ENCODE measurements around the gene THOC6. TPM values are rescaled to one million over a fixed set of nuclear protein-coding genes. Genes with fewer than 3 reads are reported as not detected.

The THOC6 gene
- total and polyA plus RNA-seq, 8 donors: 23.9 to 38.7 (median 26.9) TPM

DNA sequence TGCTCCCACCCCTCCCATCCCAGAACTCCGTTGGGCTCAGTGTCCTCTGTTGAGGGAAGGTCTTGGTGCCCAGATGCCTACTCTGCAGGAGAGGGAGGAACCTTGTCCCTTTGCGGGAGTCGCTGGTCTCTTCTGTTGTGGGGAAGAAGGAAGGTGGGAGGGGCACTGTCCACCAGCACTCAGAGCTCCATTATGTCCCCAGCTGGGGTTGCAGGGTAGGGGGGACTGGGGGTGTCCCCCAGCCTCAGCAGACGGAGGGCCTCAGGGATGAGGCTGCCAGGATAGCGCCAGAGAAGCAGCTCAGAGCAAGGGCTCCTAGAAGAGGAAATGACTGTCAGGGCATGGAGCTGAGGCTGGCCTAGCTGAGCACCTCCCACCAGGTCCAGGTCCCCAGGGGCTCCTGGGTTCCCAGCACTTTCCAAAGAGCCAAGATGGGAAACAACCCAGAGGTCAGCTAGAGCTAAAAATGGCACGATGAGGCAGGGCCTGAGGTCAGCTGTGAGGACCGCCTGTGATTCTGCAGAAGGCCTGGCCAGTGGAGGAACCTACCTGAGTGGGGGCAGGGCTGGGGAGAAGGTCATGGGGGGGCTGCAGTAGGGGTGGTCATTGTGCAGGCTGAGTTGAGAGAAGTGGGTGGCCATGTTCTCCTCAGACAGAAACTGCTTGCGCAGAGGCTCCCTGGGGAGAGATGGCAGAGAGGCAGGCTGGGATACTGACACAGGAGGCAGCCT is 986 bp upstream of the THOC6 start:
- Histone ChIP-seq H3K9me3 (no peaks in the 10 kb centered on the region), H3K4me3 (peak overlapping the region; percentile 61 to 83), H3K4me1 (peaks cover 35 to 62% of the 10 kb centered on the region in 2 donors), H3K27me3 (peaks cover 8 to 13% of the 10 kb centered on the region in 2 donors), H3K27ac (peak overlapping the region; percentile 94 to 97), H3K36me3 (peaks cover 0 to 26% of the 10 kb centered on the region in 2 donors)
- DNase-seq (no peak), ATAC-seq (no peak)
- intact Hi-C loops (cut with DNase I): no loop called here
- TF ChIP-seq, protein P1, sequence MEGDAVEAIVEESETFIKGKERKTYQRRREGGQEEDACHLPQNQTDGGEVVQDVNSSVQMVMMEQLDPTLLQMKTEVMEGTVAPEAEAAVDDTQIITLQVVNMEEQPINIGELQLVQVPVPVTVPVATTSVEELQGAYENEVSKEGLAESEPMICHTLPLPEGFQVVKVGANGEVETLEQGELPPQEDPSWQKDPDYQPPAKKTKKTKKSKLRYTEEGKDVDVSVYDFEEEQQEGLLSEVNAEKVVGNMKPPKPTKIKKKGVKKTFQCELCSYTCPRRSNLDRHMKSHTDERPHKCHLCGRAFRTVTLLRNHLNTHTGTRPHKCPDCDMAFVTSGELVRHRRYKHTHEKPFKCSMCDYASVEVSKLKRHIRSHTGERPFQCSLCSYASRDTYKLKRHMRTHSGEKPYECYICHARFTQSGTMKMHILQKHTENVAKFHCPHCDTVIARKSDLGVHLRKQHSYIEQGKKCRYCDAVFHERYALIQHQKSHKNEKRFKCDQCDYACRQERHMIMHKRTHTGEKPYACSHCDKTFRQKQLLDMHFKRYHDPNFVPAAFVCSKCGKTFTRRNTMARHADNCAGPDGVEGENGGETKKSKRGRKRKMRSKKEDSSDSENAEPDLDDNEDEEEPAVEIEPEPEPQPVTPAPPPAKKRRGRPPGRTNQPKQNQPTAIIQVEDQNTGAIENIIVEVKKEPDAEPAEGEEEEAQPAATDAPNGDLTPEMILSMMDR (IDR thresholded peaks at IDR 0.05): no peak

DNA sequence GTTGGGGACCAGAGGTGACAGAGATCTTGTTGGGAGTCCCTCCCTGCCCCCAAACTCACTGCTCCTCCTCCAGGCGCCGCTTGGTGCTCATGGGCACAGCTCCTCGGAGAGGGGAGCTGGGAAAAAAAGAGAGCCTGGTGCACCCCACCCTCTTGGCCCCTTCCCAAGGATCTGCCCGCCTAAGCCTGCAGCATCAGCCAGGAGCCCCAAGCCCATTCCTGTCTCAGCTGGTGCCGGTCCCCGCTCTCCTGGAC is 493 bp upstream of the THOC6 start:
- TF ChIP-seq, protein P1 (IDR thresholded peaks at IDR 0.05): no peak
- ATAC-seq (no peak), DNase-seq (peak in 1 of 4 donors; percentile 84)
- intact Hi-C loops (cut with DNase I): no loop called here
- peak overlapping the region; percentile 61 to 83 for H3K4me3 ChIP-seq
- H3K4me1 ChIP-seq: peaks cover 32 to 62% of the 10 kb centered on the region in 2 donors
- H3K36me3 ChIP-seq: peaks cover 0 to 26% of the 10 kb centered on the region in 2 donors
- peaks cover 3 to 9% of the 10 kb centered on the region in 2 donors for H3K27me3 ChIP-seq
- H3K27ac ChIP-seq: peak overlapping the region; percentile 94 to 97
- H3K9me3 ChIP-seq: no peaks in the 10 kb centered on the region

DNA sequence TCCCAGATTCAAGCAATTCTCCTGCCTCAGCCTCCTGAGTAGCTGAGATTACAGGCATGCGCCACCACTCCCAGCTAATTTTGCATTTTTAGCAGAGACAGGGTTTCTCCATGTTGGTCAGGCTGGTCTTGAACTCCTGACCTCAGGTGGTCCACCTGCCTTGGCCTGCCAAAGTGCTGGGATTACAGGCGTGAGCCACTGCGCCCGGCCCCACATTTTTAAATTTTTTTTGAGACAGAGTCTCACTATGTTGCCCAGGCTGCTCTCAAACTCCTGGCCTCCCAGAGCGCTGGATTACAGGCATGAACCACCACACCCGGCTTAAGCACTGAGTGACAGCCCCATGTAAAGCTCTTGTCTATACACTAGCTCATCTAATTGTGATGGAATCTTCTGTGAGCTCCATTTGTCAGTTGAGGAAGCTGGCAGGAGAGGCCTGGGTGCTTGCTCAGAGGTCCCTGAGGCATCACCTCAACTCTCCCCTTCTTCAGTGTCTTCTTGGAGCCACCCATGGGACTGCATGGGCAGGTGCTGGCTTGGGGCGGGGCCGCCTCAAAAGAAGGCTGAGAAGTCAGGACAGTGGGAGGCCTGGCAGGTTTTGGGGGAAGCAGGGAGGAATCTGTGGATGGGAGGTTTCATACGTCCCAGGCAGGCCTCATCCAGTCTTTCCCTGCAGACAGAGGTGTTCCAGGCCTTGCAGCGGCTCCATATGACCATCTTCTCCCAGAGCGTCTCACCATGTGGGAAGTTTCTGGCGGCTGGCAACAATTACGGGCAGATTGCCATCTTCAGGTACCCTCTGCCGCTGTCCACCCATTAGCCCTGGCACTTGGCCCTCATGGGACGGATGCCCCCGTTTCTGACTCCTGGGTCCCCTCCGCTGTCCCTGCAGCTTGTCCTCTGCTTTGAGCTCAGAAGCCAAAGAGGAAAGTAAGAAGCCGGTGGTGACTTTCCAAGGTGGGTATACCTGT is 1.5 kb downstream of the THOC6 start:
- TF ChIP-seq, protein P1 (IDR thresholded peaks at IDR 0.05): no peak
- Histone ChIP-seq H3K27me3 (peaks cover 13 to 21% of the 10 kb centered on the region in 2 donors), H3K27ac (no peak overlapping the region), H3K36me3 (peaks cover 0 to 26% of the 10 kb centered on the region in 2 donors), H3K4me1 (peaks cover 29 to 67% of the 10 kb centered on the region in 2 donors), H3K4me3 (peak overlapping the region in 1 of 2 donors; percentile 83), H3K9me3 (no peaks in the 10 kb centered on the region)
- intact Hi-C loops (cut with DNase I): no loop called here
- ATAC-seq: no peak
- no peak for DNase-seq

DNA sequence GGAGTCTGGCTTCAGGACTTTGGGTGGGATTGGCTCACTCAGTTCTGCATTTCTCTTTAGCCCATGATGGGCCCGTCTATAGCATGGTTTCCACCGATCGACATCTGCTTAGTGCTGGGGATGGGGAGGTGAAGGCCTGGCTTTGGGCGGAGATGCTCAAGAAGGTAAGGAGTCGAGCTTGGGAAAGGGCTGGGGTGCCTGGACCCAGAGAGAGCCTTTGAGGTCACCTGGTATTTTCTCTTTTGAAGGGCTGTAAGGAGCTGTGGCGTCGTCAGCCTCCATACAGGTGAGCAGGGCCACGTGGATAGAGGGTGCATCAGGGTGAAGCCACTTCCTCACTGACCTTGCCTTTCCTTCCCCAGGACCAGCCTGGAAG is 2.2 kb downstream of the THOC6 start:
- DNase-seq: no peak
- Histone ChIP-seq H3K4me1 (peaks cover 29 to 67% of the 10 kb centered on the region in 2 donors), H3K4me3 (no peak overlapping the region), H3K36me3 (peaks cover 0 to 26% of the 10 kb centered on the region in 2 donors), H3K27ac (no peak overlapping the region), H3K9me3 (no peaks in the 10 kb centered on the region), H3K27me3 (peaks cover 18 to 28% of the 10 kb centered on the region in 2 donors)
- ATAC-seq: no peak
- TF ChIP-seq, protein P1 (IDR thresholded peaks at IDR 0.05): no peak
- intact Hi-C loops (cut with DNase I): no loop called here

All from left lung (tissue), 10 donors.